NCI-H1092 (cell line): Measurements from ENCODE around the gene MARCHF7.
"Not testable (repeated sequence)": the region's sequence is repeated elsewhere in the genome, so short reads cannot be mapped to it uniquely, and the experiment has no call there.

Experiments used
- DNase-seq: peaks from one replicate; lab custom pipeline; 2025; lab: John Stamatoyannopoulos, UW

MARCHF7 gene

GRCh38 chr2:159712143-159712928 lies at the start of gene MARCHF7:
Gene MARCHF7, plus strand, starts transcription at chr2:159712506. Its CDS starts 16,517 bp downstream, at chr2:159729023.
- peak; percentile 90 for DNase-seq

GRCh38 chr2:159667423-159667822 lies 44.9 kb upstream of the MARCHF7 start:
- DNase-seq = not testable (repeated sequence)

- no peak for DNase-seq
These were observed 41.3 kb upstream of the MARCHF7 start for GRCh38 chr2:159671047-159671446.

GRCh38 chr2:159677654-159678053 lies 34.7 kb upstream of the MARCHF7 start:
- DNase-seq = no peak

GRCh38 chr2:159680692-159681091 lies 31.6 kb upstream of the MARCHF7 start:
- DNase-seq = no peak

GRCh38 chr2:159683817-159684216 lies 28.5 kb upstream of the MARCHF7 start:
- DNase-seq = no peak

GRCh38 chr2:159684796-159685195 lies 27.5 kb upstream of the MARCHF7 start:
- DNase-seq = no peak

- DNase-seq = no peak
These were observed 17.7 kb upstream of the MARCHF7 start for GRCh38 chr2:159694500-159695040.

GRCh38 chr2:159695795-159696448 lies 16.4 kb upstream of the MARCHF7 start:
- no peak for DNase-seq

- no peak for DNase-seq
These were observed 8.8 kb upstream of the MARCHF7 start for GRCh38 chr2:159703491-159703890.

GRCh38 chr2:159706385-159706980 lies 5.8 kb upstream of the MARCHF7 start:
- no peak for DNase-seq

GRCh38 chr2:159708066-159708760 lies 4.1 kb upstream of the MARCHF7 start:
- DNase-seq = no peak

GRCh38 chr2:159710601-159711180 lies 1.6 kb upstream of the MARCHF7 start:
- DNase-seq = no peak

- no peak for DNase-seq
These were observed 654 bp upstream of the MARCHF7 start for GRCh38 chr2:159711562-159712142.

- no peak for DNase-seq
These were observed 669 bp downstream of the MARCHF7 start for GRCh38 chr2:159712929-159713420.

- DNase-seq = no peak
These were observed 1.4 kb downstream of the MARCHF7 start for GRCh38 chr2:159713631-159714246.

GRCh38 chr2:159714247-159714930 lies 2.1 kb downstream of the MARCHF7 start:
- no peak for DNase-seq

- no peak for DNase-seq
These were observed 3.1 kb downstream of the MARCHF7 start for GRCh38 chr2:159715451-159715850.

- not testable (repeated sequence) for DNase-seq
These were observed 4.1 kb downstream of the MARCHF7 start for GRCh38 chr2:159716409-159716808.

- no peak for DNase-seq
These were observed 4.6 kb downstream of the MARCHF7 start for GRCh38 chr2:159716857-159717256.
